Tibial nerve (tissue), 4 donors: ENCODE results near the gene SDK1.

ENCODE experiments used
- EP300 ChIP-seq, 2 donors: sonication (generic); formaldehyde crosslinking; IDR thresholded peaks; one replicate each; pipeline ENCODE4 v1.6.1; 2017; ENCODE audit warnings: antibody characterized with exemption in 2 of 2, mild to moderate bottlenecking in 1 of 2
- TF ChIP-seq, protein P1 (sequence below), 5 experiments: fragments of 200-600 bp in 3 of 5; fragments of 450-650 bp in 2 of 5; sonication (generic) in 3 of 5; IDR thresholded peaks; one replicate each; pipeline ENCODE4 v1.5.1; 2016 to 2019; ENCODE audit warnings: antibody characterized with exemption in 5 of 5, mild to moderate bottlenecking in 3 of 5, moderate library complexity in 2 of 5

DNA sequence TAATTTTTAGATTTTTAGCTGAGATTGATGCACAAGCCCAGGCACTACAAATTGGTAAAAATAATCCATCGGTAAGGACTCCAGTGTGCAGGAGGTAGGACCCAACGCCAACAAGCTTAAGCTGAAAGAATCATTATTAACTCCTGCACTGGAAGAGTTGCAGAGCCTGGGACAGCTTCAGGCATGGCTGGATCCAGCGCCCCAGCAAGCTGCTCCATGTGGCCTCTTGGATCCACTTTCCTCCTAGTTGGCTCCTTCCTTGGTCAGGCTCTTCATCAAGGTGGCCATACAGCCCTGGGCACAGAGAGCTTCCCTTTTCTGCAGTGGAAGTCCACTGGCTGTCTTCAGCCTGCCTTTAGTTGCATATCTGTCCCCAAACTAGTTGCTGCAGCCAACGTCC, 883.6 kb downstream of the SDK1 start:
- TF ChIP-seq, protein P1, sequence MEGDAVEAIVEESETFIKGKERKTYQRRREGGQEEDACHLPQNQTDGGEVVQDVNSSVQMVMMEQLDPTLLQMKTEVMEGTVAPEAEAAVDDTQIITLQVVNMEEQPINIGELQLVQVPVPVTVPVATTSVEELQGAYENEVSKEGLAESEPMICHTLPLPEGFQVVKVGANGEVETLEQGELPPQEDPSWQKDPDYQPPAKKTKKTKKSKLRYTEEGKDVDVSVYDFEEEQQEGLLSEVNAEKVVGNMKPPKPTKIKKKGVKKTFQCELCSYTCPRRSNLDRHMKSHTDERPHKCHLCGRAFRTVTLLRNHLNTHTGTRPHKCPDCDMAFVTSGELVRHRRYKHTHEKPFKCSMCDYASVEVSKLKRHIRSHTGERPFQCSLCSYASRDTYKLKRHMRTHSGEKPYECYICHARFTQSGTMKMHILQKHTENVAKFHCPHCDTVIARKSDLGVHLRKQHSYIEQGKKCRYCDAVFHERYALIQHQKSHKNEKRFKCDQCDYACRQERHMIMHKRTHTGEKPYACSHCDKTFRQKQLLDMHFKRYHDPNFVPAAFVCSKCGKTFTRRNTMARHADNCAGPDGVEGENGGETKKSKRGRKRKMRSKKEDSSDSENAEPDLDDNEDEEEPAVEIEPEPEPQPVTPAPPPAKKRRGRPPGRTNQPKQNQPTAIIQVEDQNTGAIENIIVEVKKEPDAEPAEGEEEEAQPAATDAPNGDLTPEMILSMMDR (IDR thresholded peaks at IDR 0.05) = no peak
- no peak for TF ChIP-seq EP300 (IDR thresholded peaks at IDR 0.05)
